Activated CD4-positive, alpha-beta T cell treated with anti-CD3 and anti-CD28 coated beads, Interleukin-2, Interleukin-6, amounts not matched to agents 100 ng/mL and 50 ng/mL, durations not matched to agents 16 hours and 8 hours (primary cell): ENCODE measurements around the gene GNPTG.
"Not testable (repeated sequence)": the region's sequence is repeated elsewhere in the genome, so short reads cannot be mapped to it uniquely, and the experiment has no call there.

Experiments used
- DNase-seq: peaks from one replicate; pipeline ENCODE4 v3.0.0-alpha.2; 2020

The GNPTG gene

DNA sequence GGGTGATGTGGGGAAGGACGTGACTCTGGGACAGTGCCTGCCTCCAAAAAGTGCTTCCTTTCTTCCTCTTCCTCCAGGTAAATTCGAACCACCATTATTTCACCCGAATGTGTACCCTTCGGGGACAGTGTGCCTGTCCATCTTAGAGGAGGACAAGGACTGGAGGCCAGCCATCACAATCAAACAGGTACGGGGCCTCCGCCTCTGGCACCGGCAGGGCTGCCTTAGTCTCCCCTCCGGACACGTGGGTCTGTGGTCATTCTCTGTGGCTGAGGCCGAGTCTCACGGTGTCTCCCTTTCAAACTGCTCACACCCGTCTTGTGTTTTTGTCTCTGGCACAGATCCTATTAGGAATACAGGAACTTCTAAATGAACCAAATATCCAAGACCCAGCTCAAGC, 31.6 kb upstream of the GNPTG start:
- no peak for DNase-seq

DNA sequence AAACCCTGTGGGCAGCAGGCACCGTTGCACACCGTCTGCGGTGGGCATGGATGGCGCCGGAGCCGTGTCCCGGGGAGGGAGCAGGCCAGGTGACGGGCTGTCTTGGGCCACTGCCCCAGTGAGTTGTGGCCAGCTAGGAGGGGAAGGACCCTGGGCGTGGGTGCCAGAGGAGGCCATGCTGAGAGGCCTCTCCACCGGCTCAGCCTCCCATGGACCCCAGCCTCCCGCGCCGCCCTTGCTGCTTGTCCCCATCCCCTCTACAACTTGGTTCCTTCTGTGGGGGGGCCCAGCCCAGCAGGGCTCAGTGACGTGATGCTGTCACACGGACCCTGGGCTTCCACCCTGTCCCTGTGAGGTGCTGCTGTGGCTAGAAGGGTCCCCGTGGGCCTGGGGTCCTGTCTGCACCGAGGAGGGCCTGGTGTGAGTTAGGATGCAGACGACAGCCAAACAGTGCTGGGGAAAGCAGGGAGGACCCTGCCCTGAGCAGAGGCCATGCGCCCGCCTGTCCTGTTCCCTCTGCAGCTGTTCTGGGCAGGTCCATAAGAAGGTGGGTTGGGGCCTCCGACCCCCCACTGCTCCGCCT, 31.0 kb upstream of the GNPTG start:
- no peak for DNase-seq

DNA sequence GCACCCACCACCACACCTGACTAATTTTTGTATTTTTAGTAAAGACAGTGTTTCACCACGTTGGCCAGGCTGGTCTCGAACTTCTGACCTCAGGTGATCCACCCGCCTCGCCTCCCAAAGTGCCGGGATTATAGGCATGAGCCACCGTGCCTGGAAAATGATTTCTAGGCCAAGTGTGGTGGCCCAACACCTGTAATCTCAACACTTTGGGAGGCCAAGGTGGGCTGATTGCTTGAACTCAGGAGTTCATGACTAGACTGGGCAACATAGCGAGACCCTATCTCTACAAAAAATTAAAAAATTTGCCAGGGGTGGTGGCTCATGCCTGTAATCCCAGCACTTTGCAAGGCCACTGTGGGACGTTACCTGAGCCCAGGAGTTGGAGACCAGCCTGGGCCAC, 29.3 kb upstream of the GNPTG start:
- DNase-seq = no peak

DNA sequence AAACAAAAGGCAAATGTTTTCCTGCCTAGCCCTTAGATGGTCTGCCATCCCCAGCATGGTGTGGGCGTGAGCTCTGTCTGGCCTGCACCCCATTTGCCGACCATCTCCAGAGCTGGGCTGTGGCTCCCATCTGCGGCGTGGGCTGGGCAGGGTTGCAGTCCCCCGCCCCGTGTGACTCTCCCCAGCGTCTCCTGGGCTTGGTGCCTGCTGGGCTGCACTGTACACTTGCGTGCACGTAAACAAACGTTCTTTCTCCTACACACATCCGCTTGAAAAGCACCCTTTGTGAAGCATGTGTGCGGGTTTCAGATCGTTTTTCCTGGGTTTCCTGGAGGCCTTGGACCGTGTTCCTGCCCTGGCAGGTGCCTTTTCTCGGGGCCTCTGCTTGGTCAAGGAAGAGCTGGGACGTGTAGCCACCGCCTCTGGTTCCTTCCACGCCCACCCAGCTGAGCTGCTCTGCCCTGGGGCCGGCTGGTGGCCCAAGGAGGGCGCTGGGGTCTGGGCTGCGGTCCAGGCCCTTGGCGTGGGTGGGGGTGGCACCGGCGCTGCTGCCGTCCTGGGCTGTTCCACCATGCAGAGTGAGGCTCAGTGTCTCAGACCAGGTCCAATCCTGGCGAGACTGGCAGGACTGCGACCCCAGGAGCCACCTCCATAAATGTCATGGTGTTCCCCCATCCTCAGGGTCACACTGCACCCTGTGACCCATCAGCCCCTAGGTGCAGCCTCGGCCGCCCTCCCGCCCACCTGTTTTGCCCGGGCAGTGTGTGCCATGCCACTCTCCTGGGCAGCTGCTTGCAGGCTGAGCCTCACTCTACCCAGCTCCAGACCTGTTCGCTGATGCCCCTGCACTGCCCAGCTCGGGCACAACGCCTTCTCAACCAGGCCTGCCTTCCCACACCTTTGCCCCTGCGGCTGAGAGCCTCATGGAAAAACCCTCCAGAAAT, 28.2 kb upstream of the GNPTG start:
- DNase-seq = no peak

DNA sequence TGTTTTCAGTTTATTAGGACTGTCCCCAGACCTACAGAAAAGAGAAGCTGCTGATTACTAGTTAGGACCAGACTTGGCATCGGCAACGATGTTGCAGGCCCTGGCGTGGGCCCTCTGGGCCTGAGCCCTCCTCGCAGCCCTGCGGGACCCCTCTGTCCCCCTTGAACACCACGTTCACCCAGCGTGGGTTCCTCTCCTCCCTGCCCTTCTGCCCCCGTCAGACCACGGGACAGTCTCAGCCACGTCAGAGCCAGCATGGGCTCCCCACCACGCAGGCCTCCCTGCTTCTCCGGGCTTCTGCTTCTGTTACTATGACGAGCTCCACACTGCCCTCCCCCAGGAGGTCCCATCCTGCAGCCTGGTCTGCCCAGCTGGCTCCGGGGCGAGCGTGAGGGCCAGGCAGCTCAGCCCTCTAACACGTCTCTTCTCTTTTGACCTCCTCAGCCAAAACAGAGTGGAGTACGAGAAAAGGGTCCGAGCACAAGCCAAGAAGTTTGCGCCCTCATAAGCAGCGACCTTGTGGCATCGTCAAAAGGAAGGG, 27.4 kb upstream of the GNPTG start:
- no peak for DNase-seq

DNA sequence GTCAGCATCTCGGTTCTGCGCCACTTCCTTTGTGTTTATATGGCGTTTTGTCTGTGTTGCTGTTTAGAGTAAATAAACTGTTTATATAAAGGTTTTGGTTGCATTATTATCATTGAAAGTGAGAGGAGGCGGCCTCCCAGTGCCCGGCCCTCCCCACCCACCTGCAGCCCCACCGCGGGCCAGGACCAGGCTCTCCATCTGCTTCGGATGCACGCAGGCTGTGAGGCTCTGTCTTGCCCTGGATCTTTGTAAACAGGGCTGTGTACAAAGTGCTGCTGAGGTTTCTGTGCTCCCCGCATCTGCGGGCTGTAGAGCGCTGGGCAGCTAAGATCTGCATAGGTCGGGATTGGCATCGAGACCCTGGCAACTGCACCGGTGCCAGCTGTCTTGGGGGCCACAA, 26.5 kb upstream of the GNPTG start:
- DNase-seq = no peak

DNA sequence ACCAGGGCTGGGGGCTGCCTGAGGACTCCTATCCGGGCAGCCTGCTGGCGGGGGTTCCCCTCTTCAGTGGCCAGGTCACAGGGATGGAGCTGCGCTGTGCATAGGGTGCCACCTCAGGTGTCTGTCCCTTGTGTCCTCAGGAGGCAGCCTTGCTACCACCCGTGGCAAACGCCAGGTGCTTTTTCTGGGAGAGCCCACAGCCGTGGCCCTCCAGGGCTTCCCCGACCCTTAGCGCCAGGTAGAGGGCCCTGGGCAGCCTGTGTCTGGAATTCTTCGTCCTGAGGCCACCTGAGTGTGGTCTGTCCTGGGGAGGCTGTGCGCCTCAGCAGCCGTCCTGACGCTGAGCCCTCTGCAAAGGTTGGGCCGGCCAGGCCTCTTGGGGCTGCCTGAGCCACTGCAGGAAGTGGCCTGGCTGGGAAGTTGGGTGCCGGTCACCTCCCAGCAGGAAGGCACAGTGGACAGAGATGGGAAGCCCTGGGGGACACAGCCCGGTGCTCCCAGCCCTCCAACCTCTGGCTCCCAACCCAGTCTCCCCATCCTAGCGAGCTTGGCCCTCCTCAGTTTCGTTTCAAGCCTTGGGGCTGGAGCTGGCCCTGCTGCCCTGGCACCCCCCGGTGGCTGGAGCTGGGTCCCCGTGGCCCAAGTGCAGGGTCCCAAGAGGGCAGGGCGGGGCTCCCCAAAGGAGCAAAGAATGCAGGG, 25.9 kb upstream of the GNPTG start:
- DNase-seq = no peak

DNA sequence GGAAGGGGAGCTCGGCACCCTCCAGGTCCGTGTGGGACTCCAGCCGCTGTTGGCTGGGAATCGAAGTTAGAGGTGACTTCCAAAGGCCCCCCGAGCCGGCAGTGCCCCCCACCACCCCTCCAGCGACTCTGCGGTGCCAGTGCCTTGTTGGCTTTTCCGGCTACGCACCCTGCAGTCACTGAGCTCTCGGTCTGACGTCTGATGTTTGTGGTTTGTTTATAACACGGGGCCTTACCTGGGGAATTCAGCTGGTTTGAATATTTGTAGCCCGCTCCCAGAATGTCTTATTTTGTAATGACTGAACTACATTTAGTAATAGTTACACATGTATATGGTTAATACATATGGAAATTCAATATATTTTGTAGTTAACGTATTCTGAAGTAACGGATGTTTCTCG, 25.3 kb upstream of the GNPTG start:
- no peak for DNase-seq

DNA sequence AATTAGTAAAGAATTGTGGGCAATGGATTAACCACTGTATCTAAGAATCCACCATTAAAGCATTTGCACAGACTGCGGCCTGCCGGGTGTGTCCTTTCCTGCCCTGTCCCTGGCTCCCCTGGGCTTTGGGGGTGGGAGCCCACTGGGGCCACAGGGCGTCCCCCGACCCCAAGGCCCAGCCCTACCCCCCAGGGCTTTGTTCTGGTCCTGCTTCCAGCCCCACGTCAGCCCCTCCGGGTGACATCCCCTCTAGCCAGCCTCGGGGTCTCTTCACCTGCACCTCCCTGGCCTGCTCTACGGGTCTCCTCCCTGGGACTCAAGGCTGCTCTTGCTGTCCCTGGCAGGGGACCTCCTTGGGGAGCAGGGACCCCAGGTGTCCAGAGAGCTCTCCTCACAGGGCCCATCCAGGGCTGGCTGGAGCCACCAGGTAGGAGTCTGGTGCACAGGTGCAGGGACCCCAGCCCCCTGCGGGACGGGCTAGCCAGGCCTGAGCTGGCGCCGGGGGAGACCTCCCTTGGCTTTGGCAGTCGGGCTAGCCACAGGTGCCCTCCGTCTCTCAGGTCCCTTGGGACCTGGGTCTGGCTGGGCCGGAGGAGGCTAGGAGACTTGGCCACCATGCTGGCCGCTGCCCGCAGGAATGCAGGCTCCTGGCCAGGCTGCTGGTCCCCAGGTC, 24.6 kb upstream of the GNPTG start:
- no peak for DNase-seq

DNA sequence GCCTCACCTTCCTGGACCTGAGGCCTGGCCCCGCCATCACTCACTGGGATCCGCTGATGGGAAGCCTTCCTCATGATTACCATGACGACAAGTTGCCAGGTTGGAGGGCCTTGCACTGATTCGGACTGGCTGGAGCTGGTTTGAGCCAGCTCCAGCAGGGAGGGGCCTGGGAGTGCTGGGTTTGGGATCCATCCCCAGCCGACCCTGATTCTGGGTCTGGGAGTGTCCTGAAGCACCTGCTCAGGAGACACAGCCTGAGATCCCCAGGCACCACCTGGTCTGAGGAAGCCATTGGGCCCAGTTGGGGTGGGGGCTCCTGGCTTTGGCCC, 24.1 kb upstream of the GNPTG start:
- no peak for DNase-seq

DNA sequence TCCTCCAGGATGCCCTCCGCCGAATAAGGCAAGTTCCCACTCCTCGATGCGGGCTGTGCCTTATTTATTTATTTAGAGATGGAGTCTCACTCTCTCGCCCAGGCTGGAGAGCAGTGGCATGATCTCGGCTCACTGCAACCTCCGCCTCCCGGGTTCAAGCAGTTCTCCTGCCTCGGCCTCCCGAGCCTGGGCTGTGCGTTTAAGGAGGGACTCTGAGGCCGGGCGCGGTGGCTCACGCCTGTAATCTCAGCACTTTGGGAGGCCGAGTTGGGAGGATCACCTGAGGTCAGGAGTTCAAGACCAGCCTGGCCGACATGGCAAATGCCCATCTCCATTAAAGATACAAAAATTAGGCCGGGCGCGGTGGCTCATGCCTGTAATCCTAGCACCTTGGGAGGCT, 23.6 kb upstream of the GNPTG start:
- not testable (repeated sequence) for DNase-seq

DNA sequence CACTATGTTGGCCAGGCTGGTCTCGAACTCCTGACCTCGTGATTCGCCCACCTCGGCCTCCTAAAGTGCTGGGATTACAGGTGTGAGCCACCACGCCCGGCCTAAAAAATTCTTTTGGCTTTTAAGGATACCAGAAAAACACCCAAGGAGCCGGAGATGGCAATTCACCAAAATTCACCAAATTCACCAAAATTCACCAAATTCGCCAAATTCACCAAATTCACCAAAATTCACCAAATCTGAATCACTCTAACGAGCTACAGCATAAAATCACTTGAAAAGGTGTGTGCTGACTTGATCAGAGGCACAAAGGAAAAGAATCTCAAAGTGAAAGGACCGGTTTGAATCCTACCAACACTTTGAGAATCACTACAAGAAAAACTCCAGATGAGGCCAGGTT, 22.8 kb upstream of the GNPTG start:
- DNase-seq = not testable (repeated sequence)

DNA sequence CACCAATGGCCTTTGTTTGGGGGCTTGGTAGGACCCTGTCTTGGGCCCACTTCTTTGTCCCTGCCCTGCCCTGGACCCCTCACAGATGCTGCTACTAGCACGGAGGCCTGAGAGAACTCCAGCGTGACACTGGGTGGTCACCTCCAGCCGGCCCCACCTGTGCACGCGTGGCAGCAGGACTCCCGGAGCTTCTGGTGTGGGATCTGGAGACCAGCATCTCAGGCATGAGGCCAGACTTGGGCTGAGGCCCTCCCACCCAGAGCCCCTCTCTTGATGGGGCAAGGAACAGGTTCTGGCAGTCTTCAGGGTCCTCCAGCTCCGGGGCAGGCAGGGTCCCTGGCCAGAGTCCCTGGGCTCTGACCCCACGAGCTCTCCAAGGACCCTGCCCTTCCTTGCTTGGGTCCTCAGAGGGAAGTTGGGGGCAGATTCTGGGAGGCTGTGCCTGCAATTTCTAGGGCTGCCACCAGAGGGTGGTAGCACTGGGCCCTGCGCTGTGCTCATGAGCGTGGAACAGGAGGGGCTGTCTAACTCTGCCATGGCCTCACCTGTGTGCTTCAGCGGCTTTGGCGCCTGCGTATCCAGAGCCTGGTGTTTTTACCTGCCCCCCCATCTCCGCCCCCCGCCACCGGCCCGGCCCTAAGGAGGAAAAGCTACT, 21.3 kb upstream of the GNPTG start:
- DNase-seq = peak; percentile 34

DNA sequence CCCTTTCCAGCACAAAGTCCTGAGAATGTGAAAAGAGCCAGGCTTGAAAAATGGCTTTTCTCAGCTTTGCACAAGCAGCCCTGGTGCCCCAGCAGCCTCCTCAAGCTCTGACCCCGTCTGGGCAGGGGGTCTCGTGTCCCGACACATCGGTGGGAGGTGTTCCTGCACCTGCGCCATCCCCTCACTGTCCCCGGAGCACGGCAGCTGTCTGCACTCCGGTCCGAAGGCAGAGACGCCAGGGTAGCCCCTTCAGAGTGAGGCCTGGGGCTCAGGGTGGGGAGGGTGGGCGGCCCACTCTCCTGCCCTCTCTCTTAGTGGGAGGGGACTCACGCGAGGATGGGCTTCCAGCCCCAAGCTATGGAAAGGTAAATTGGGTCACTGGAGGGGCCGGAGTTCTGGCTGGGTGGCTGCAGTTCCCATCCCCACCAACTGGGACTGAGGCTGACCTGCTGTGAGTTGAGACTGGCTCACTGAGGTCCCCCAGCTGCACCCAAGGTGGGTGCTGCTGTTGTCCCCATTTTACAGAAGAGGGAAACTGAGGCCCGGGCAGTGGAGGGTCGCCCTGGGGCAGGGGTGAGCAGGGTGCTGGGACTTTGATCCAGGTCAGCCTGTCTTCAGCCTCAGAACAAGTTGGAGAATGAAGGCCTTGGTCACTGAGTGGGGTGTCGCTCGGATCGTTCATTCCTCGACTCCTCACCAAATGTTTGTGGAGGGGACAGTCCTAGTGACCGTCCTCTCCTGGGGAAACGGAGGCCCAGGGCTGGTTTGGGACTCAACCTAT, 20.6 kb upstream of the GNPTG start:
- DNase-seq = no peak

DNA sequence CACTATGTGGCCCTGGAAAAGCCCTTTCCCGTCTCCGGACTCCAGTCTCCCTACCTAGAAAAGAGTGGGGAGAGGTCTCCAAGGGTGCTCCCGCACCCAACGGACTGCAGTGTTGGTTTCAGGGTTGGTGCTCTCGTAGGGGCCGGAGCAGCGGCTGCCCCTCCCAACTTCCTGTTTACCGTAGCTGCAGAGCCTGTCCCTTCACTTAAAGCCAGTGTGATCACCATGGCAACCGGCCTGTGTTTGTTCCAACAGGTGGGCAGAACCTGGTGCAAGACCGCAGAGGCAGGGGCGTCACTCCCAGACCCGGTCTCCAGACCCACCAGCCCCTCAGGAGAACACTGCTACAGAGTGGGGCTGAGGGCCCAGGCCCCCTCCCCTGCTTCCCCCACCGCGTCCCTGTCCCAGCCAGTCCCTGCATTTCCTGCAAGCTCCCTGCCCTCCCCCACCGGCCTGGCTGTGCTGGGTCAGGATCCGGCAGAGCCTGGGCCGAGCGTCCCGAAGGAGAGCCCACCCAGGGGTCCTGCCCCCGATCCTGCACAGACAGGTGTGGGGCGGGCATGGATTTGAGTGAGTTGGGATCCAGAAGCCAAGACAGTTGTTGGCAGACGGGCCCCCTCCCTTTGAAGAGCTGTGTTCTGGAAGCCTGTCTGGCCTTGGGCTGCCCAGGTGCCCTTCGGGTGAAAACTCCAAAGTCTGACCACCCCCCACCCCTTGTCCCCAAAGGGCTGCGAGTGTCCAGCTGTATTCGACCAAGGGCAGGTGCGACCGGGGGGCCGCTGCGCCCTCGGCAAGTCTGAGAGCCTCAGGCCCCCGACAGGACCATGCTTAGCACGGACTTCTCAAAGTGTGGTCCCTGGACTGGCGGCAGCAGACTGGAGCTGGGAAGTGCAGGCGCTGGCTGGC, 19.8 kb upstream of the GNPTG start:
- peak; percentile 43 for DNase-seq

DNA sequence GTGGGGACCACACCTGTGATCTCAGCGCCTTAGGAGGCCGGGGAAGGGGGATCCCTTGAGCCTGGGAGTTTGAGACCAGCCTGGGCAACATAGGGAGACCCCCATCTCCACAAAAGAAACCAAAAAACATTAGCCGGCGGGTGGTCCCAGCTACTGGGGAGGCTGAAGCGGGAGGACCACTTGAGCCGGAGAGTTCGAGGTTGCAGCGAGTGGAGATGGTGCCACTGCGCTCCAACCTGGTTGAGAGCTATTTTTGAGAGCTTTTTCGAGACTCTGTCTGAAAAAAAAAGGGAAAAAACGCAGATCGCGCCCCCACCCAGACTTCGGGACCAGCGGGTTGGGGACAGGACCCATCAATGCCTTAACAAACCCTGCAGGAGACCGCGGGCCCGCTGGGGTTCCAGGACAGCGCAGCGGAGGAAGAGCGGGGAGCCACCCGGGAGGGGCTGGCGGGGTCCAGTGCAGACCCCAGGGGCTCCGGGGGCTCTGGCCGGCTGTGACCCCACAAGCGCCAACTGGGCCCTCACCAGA, 19.0 kb upstream of the GNPTG start:
- no peak for DNase-seq

DNA sequence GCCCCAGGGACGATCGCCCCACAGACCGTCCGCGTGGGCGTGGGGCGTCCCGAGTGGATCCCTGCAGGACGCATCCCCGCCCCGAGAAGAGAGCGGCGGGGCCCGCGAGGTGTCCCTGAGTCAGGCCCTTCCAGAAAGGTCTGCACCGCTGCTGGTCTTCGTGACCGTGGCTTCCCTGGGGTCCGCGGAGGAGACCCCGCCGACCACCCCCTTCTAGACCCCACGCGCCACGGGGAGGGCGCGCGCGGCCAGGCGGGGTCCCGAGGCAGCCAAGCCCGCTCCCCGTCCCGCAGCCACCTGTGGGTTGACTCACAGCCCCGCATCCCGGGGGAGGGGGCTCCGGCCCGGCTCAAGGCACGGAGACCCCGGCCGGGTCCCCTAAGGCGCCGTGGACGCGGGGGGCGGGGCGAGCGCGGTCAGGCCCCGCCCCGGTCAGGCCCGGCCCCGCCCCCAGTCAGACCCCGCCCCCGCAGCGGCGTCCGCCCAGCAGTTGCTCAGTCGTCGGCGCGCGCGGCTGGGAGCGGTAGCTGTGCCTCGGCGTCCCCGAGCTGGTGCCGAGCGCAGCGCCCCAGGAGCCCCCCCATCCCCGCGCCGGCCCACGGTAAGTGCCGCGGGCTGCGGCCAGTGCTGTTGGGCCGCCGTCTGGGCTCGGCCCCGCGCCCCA, 18.4 kb upstream of the GNPTG start, which contains the start of gene BAIAP3:
Gene BAIAP3, plus strand, starts transcription at position 497 of the 664 bp plus-strand sequence. CDS start 4,905 bp downstream, outside the sequence.
- peak; percentile 65 for DNase-seq

DNA sequence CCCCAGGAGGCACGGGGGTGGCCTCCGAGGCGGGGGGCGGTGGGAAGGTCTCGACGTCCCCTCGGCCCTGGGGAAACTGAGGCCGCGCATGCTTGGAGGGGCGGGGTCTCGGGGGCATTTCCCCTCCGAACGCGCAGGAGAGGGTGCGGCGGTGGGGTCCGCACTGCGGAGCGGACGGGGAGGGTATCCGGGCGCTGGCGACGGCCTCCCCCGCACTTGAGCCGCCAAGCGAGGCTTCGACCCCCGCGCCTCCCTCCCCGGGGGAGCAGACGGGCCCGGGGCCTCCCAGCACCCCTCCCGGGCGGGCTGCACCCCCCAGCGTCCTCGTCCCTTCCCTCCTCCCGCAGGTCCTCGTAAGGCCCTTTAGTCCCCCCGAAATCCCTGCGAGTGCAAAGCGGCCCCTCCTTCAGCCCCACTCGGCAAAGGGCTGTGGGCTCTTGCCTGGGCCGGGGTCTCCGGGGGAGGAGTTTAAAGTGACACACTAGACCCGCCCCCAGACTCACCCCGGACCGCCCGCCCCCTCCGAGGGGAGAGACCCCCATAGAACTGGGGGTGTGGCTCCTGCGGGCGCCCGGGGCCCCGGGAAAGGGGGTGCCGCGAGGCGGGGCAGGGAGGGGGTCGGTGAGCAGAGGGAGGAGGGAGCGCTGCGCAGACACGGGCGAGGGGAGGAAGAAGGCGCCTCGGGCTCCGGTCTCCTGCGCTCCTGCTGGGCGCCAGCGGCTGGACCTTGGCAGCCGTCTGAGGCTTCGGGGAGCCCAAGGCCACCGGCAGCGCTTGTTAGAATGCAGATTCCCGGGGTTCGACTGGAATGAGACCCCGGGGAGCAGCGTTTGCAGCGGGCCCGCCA, 17.7 kb upstream of the GNPTG start:
- DNase-seq = no peak

DNA sequence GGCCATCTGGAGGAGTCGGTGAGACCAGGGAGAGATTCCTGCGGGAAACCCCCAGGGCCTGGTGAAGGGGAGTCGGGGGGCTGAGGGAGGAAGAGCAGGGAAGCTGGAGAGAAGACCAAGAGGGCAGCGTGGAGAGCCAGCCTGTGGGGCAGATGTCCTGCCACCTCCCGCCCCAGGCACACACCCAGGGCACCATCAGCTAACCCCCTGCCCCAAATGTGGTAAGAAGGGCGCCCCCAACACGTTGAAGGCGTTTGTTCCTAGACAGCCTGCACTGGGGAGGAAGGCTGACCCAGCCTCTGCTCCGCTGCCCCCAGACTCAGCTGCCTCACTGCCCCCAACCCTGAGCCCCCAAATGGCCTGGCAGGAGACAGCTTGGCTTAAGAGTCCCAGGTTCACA, 17.0 kb upstream of the GNPTG start:
- no peak for DNase-seq
